Activated CD8-positive, alpha-beta memory T cell treated with anti-CD3 and anti-CD28 coated beads for 4 hours (primary cell): ENCODE measurements around the gene WIZ.

Source experiments
- DNase-seq, 2 donors: peaks; one replicate each; pipeline ENCODE4 v3.0.0-alpha.2; 2020; ENCODE audit warnings: low read depth in 2 of 2

The WIZ gene

GRCh38 chr19:15430526-15431120, 19.1 kb downstream of the WIZ start:
- no peak for DNase-seq

- no peak for DNase-seq
Observed at GRCh38 chr19:15429825-15430467, 19.8 kb downstream of the WIZ start.

DNA sequence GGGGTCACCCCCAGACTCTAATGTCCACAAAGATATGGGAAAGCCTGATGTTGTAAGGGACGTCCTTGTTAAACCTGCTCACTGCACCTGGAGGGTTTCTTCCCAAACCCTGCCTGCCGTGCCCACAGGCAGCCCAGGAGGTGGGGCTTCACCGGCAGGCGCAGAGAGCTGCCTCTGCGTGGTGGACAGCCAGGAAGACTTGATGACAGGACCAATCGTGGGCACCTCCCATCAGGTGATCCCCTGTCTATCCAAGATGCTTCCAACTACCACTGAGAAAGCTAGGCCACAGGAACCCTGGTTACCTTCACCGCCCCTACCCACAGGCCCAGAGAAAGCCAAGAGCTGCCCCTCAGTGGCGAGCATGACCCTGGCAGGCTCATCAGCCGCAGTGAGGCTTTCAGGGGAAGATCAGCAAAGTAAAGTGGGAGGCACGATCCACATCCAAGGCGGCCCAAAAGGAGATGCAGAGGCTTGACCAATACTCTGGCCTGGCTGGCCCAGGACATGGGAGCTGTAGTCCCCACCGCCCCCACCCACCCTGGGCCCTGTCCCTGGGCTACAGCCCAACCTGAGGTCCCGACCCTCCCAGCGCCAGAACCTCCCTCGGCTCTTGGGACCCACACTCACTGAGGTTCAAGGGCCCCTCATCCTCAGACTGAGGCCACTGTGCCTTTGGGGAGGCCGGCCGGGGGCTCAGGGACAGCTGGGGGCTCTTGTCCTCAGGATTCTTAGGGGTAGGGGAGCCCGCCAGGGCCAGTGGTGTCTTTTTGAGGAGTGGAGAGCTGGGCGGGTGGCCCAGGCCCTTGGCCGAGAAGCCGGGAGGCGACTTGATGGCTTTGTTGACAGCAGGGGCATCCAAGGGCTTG, 20.6 kb downstream of the WIZ start:
- no peak for DNase-seq

DNA sequence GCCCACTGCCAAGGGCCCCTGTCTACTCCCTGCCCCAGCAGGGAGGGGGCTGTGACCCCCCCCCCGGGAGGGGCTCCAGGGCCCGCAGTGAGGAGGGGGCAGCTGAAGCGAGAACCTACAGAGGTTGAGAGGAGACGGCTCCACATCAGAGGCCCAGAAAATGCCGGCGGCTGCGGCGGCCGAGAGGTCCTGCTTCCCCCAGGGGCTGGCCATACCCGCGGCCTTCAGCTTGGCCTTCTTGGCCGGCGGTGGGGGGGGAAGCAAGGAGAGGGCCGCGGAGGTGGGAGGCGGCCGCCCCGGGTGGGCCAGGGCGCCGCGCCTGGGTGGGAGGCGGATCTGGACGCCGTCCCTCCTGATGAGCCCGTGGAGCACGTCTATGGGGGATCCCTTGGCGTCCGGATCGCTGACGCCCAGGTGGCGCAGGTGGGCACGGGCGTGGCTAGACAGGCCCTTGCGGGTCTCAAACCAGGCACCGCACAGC, 21.7 kb downstream of the WIZ start:
- no peak for DNase-seq

- no peak for DNase-seq
Observed at GRCh38 chr19:15427350-15427700, 22.4 kb downstream of the WIZ start.

DNA sequence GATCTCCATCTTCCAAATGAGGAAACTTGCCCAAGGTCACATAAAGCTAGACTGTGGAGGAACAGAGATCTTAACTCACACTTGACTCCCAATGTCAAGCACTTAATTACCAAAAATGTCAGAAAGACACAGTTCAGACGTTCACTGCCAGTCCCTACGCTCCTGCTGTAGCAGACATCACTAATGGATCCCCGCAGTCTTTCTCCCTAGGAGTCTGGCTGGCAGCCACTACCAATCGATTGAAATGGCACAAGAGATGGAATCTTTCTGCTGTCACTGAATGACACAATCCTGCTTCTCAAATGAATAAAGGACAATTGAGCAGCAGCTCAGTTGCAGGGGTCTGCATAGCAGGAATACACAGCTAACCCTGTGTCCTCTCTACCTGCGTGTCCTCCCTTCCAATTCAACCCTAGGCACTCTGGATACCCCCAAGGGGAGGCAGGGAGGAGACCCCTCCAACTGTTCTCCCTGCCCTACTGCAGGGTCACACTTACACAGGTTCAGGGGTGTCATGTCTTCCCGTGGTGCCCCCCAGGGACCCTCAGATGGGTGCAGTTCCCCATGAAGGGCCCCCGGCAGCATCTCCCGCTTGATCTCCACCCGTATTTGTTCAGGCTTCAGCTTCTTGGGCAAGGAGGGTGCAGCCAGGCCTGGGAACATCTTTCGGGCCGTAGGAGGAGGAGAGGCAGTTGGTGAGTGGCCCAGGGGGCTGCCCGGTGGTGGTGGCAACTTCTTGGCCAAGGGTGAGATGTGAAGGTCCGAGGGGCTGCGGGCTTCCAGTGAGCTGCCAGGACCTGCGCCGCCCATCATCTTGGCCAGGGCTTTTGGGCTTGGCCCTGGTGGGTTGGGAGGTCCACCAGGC, 23.0 kb downstream of the WIZ start:
- no peak for DNase-seq

DNA sequence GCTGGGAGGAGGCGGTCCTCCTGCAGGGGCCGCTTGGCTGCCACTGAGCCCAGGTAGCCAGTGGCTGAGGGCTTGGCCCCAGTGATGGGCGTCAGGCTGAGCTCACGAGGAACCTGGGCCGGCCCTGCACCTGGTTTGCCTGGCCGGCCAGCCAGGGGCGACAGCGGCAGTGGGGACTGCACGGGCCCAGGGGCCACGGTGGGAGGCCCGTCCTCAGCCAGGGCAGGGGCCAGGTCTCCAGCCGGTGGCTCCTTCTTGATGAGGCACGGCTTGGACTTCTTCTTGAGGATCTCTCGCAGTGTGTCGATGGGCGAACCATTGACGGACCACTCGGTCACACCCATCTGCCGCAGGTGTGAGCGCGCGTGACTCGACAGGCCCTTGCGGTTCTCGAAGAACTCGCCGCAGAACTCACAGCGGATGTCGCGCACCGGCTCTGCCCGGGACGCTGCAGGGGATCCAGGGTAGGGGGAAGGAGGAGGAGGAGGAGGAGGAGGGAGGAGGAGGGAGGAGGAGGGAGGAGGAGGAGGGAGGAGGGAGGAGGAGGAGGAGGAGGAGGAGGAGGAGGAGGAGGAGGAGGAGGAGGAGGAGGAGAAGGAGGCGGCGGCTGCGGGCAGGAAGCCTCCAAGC, 24.3 kb downstream of the WIZ start:
- DNase-seq = no peak

DNA sequence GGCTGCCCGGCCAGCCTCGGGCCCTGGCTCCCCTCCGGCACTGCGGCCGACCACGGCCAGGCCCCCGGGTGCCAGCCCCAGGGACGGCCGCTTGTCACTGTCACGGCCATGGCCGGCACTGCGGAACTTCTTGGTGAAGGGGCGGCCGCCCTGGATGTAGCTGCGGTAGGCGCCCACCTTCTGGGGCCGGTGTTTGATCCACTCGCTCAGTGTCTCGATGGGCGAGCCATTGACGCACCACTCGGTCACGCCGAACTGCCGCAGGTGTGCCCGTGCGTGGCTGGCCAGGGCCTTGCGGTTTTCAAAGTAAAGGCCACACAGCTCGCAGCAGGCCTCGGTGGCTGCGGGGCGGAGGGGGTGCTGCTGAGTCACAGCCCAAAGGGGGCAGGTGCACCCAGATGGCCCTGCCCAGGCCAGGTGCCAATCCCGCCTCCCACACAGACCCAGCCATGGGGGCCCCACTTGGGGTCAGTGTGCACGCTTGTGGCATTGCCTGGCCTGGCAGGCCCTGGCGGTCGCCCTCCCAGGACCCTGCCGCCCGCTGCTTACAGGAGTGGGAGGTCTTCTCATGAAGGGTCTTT, 25.0 kb downstream of the WIZ start:
- no peak for DNase-seq

GRCh38 chr19:15424121-15424520, 25.6 kb downstream of the WIZ start:
- no peak for DNase-seq

- DNase-seq = no peak
Observed at GRCh38 chr19:15423130-15423529, 26.6 kb downstream of the WIZ start.

DNA sequence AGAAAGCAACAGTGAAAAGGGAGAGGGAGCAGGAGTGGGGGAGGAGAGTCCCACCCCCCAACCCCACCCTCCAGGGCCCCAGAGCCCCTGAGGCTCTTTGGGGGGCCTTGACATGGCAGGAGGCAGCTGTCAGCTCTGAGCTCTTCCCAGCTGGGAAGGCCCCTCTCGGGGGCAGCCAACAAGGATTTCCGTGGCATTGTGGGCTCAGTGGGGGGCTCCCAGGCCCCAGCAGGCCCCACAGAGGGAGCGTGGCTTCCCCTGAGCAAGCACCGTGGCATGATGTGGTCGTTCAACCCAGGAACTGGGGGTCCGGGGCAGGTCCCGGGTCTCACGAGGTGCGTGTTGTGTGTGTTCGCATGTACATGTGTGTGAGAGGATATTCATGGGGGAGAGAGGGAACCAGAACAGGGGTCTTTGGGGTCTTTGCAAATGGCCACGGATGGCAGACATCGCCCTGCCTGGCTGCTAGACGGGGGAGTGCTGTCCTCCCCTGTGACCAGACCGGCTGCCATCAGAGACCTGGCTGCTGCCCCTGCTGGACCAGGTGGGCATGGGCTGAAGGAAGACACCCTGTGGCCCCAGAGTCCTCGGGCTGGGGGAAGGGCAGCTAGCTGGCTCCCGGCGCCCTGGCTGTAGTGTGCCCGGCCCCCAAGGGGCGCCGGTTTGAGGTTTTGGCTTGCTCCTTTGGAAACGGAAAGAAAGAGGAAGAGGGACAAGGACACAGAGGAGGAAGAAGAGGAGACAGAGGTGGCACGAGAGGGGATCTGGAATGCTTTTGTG, 27.3 kb downstream of the WIZ start:
- no peak for DNase-seq

DNA sequence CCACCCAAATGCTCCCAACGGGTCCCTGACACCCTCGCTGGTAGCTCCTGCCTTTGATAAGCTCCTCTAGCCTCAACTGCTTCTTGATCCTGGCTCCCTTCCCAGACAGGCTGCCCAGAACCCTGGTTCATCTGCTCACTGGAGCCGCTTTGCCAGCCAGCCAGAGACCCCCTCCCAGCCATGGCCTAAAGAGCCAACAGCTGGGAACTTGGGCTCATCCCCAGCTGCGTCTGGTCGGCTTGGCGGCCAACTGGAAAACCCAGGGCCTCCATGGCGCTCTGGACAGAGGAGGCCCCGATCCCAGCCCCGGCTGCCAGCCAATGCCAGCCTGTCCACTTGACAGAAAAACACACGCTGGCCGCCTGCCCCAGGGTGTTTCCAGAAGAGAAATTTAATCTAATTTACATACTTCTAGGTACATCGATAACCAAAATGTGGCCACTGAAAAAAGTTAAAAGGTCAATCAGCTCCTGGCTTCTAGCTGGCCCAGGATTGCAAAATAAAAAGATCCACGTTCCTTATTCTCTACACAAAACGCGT, 28.0 kb downstream of the WIZ start:
- no peak for DNase-seq

DNA sequence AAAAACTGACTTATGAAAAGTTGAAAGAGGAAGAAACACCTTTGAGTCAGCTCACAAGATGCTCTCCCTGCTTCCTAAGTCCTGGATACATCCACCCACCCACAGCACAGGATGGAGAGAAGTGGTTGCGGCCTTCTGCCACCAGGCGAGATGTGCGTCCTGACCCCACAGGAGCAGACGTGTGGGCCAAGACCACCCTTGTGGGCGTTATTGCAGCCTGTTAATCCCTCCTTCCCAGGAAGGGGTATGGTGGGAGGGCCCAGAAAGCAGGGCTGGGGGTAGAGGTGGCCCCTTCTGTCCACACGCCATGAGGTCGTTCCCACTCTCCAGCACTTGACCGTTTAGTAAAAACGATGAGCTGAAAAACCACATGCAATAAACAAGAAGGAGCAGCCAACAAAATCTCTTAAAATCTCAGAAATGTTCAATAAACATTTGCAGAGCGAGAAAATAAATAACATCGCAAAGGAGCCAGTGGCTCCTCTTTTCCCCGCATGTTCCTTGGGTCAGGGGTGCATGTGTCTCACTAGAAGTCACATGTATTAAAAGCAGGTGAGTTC, 28.5 kb downstream of the WIZ start:
- DNase-seq = no peak

- DNase-seq = no peak
Observed at GRCh38 chr19:15419413-15420025, 30.2 kb downstream of the WIZ start.

- DNase-seq = peak; percentile 97 to 98
Observed at GRCh38 chr19:15418579-15419412, 31.0 kb downstream of the WIZ start, which contains the start of gene AKAP8L. TSS of gene AKAP8L (minus strand) at chr19:15418988. CDS start at chr19:15418923, 65 bp downstream.

GRCh38 chr19:15418231-15418578, 31.6 kb downstream of the WIZ start:
- DNase-seq = no peak

DNA sequence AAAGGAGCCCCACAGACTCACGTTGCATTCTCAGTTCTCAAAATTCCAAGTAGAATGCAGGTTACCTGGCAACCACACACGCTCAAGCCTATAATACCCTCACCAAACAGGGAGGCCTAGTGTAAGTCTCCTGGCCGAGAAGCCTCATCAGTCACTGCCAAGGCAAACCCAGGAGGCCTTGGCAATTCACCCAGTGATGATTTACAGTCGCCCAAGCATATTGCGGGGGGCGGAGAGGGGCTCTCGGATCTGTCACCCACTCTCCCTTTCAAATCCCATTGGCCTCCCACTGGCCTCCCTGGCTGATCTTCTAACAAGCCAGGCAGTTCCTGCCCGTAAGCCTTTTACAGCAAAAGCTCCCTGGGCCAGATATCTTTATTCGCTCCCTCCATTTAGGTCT, 32.1 kb downstream of the WIZ start:
- DNase-seq = no peak

DNA sequence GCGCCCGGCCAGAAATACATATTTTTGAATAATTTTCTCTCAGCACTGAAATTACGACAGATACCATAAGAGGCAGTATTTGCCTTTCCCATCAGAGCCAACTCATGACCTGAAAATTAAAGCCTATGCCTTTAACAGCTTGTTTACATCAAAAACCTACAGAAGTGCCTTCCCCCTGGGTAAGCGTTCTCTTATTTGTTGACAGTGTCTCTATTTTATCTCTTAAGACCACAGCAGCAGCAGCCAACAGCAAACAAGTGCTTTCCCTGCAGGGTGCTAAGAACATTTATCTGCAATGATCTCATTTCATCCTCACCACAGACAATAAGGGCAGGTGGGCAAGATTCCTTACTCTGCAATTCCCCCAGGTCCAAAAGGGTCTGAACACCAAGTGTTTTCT, 36.9 kb downstream of the WIZ start:
- DNase-seq = no peak
